HEK293 (cell line): Measurements from ENCODE around the gene CNIH1.

ENCODE experiments used
- CTCF ChIA-PET: fragments of 350-600 bp; formaldehyde crosslinking; extraction: SDS; loops from one replicate; lab custom pipeline; 2021; ENCODE audit warnings: antibody characterized with exemption; lab: Yijun Ruan, JAX
- POLR2A ChIA-PET: fragments of 300-600 bp; formaldehyde crosslinking; extraction: SDS; loops from one replicate; lab custom pipeline; 2020; ENCODE audit warnings: antibody characterized with exemption, inconsistent platforms; lab: Yijun Ruan, JAX
- H3K27ac ChIP-seq: fragments of 200-500 bp; sonication (Bioruptor generic); 2 replicates; pipeline ENCODE4 v1.5.1; 2014; ENCODE audit warnings: low read depth, low read length, control low read depth, inconsistent platforms; ENCODE audit errors: extremely low read depth
- H3K36me3 ChIP-seq, 2 experiments: fragments of 200-500 bp in 1 of 2; sonication (Bioruptor generic) in 1 of 2; 1 replicate in 1 of 2; 2 replicates in 1 of 2; pipeline ENCODE4 v1.5.1; 2014 to 2017; ENCODE audit warnings: inconsistent platforms in 2 of 2, low read length in 2 of 2; ENCODE audit not compliant: control insufficient read depth in 2 of 2, insufficient read depth in 1 of 2
- H3K4me1 ChIP-seq: fragments of 200-500 bp; sonication (Bioruptor generic); 2 replicates; pipeline ENCODE4 v1.5.1; 2014; ENCODE audit warnings: mild to moderate bottlenecking, low read length, inconsistent platforms; ENCODE audit not compliant: control insufficient read depth, insufficient read depth
- H3K4me3 ChIP-seq: 2 replicates; pipeline ENCODE4 v1.5.1; 2011; ENCODE audit warnings: low read depth, mild to moderate bottlenecking, control low read depth, low read length, moderate library complexity
- H3K9me3 ChIP-seq: fragments of 200-500 bp; sonication (Bioruptor generic); 2 replicates; pipeline ENCODE4 v1.5.1; 2014; ENCODE audit warnings: low read depth, low read length, inconsistent platforms; ENCODE audit not compliant: control insufficient read depth, insufficient read depth
- BCL11B ChIP-seq: fragments of 450-650 bp; formaldehyde crosslinking; IDR thresholded peaks from 2 replicates; pipeline ENCODE4 v1.5.1; 2016; ENCODE audit warnings: low read depth, missing biosample characterization, missing genetic modification characterization
- KLF9 ChIP-seq: fragments of 450-650 bp; formaldehyde crosslinking; IDR thresholded peaks from 2 replicates; pipeline ENCODE4 v1.5.1; 2016; ENCODE audit warnings: missing biosample characterization, missing genetic modification characterization, low read depth
- PRDM1 ChIP-seq: fragments of 450-650 bp; formaldehyde crosslinking; IDR thresholded peaks from 2 replicates; pipeline ENCODE4; 2016; ENCODE audit warnings: missing biosample characterization, missing genetic modification characterization
- SP7 ChIP-seq: fragments of 450-650 bp; formaldehyde crosslinking; IDR thresholded peaks from 2 replicates; pipeline ENCODE4 v1.5.1; 2016; ENCODE audit warnings: missing biosample characterization, missing genetic modification characterization
- TCF7L2 ChIP-seq: IDR thresholded peaks from 2 replicates; pipeline ENCODE4 v1.6.1; 2011; ENCODE audit warnings: low read depth, mild to moderate bottlenecking, inconsistent platforms, low read length, moderate library complexity, borderline replicate concordance
- YY1 ChIP-seq: fragments of 450-650 bp; formaldehyde crosslinking; IDR thresholded peaks from 2 replicates; pipeline ENCODE4 v1.5.1; 2018; ENCODE audit warnings: missing biosample characterization, missing genetic modification characterization
- ZEB2 ChIP-seq: fragments of 450-650 bp; formaldehyde crosslinking; IDR thresholded peaks from 2 replicates; pipeline ENCODE4 v1.5.1; 2016; ENCODE audit warnings: missing biosample characterization, missing genetic modification characterization
- ZNF138 ChIP-seq: fragments of 450-650 bp; formaldehyde crosslinking; IDR thresholded peaks from 2 replicates; pipeline ENCODE4 v1.5.1; 2016; ENCODE audit warnings: missing biosample characterization, missing genetic modification characterization, borderline replicate concordance
- ZNF211 ChIP-seq: fragments of 450-650 bp; formaldehyde crosslinking; IDR thresholded peaks from 2 replicates; pipeline ENCODE4 v1.5.1; 2016; ENCODE audit warnings: low read depth, missing biosample characterization, missing genetic modification characterization
- ZNF248 ChIP-seq: fragments of 450-650 bp; formaldehyde crosslinking; IDR thresholded peaks from 2 replicates; pipeline ENCODE4 v1.5.1; 2017; ENCODE audit warnings: missing biosample characterization, missing genetic modification characterization
- ZNF302 ChIP-seq: fragments of 450-650 bp; formaldehyde crosslinking; IDR thresholded peaks from 2 replicates; pipeline ENCODE4 v1.5.1; 2016; ENCODE audit warnings: missing biosample characterization, missing genetic modification characterization, low read depth
- ZNF341 ChIP-seq: fragments of 450-650 bp; formaldehyde crosslinking; IDR thresholded peaks from 2 replicates; pipeline ENCODE4; 2016; ENCODE audit warnings: low read depth, missing biosample characterization, missing genetic modification characterization
- ZNF350 ChIP-seq: fragments of 450-650 bp; formaldehyde crosslinking; IDR thresholded peaks from 2 replicates; pipeline ENCODE4 v1.5.0; 2017; ENCODE audit warnings: missing biosample characterization, mild to moderate bottlenecking, missing genetic modification characterization
- ZNF521 ChIP-seq: fragments of 450-650 bp; formaldehyde crosslinking; IDR thresholded peaks from 2 replicates; pipeline ENCODE4 v1.5.1; 2017; ENCODE audit warnings: missing biosample characterization, mild to moderate bottlenecking, missing genetic modification characterization
- ZNF600 ChIP-seq: fragments of 450-650 bp; formaldehyde crosslinking; IDR thresholded peaks from 2 replicates; pipeline ENCODE4 v1.5.1; 2016; ENCODE audit warnings: missing biosample characterization, missing genetic modification characterization
- ZNF621 ChIP-seq: fragments of 450-650 bp; formaldehyde crosslinking; IDR thresholded peaks from 2 replicates; pipeline ENCODE4 v1.5.1; 2017; ENCODE audit warnings: missing biosample characterization, missing genetic modification characterization
- ZNF658 ChIP-seq: fragments of 450-650 bp; formaldehyde crosslinking; IDR thresholded peaks from 2 replicates; pipeline ENCODE4; 2016; ENCODE audit warnings: missing biosample characterization, missing genetic modification characterization
- ZNF776 ChIP-seq: fragments of 450-650 bp; formaldehyde crosslinking; IDR thresholded peaks from 2 replicates; pipeline ENCODE4 v1.5.0; 2017; ENCODE audit warnings: missing biosample characterization, missing genetic modification characterization, borderline replicate concordance
- ZNF792 ChIP-seq: fragments of 450-650 bp; formaldehyde crosslinking; IDR thresholded peaks from 2 replicates; pipeline ENCODE4 v1.5.1; 2016; ENCODE audit warnings: missing biosample characterization, missing genetic modification characterization
- TF ChIP-seq, protein P1 (sequence below): sonication (generic); formaldehyde crosslinking; IDR thresholded peaks from 2 replicates; pipeline ENCODE4 v1.8.1; 2022; ENCODE audit warnings: mild to moderate bottlenecking, moderate library complexity, missing genetic modification reagents
- TF ChIP-seq, protein P2 (sequence below): fragments of 450-650 bp; formaldehyde crosslinking; IDR thresholded peaks from 2 replicates; pipeline ENCODE4 v1.5.1; 2016; ENCODE audit warnings: missing biosample characterization, missing genetic modification characterization
- TF ChIP-seq, protein P3 (sequence below): fragments of 450-650 bp; formaldehyde crosslinking; conservative IDR thresholded peaks from 2 replicates; pipeline ENCODE4 v1.5.1; 2016; ENCODE audit warnings: low read depth, missing biosample characterization, missing genetic modification characterization
- TF ChIP-seq, protein P4 (sequence below): fragments of 450-650 bp; formaldehyde crosslinking; IDR thresholded peaks from 2 replicates; pipeline ENCODE4 v1.5.1; 2016; ENCODE audit warnings: missing biosample characterization, missing genetic modification characterization
- TF ChIP-seq, protein P5 (sequence below): fragments of 450-650 bp; formaldehyde crosslinking; IDR thresholded peaks from 2 replicates; pipeline ENCODE4 v1.5.1; 2016; ENCODE audit warnings: missing biosample characterization, missing genetic modification characterization, borderline replicate concordance
- TF ChIP-seq, protein P6 (sequence below): fragments of 450-650 bp; formaldehyde crosslinking; IDR thresholded peaks from 2 replicates; pipeline ENCODE4 v1.5.1; 2016; ENCODE audit warnings: missing biosample characterization, missing genetic modification characterization

CNIH1 gene

DNA sequence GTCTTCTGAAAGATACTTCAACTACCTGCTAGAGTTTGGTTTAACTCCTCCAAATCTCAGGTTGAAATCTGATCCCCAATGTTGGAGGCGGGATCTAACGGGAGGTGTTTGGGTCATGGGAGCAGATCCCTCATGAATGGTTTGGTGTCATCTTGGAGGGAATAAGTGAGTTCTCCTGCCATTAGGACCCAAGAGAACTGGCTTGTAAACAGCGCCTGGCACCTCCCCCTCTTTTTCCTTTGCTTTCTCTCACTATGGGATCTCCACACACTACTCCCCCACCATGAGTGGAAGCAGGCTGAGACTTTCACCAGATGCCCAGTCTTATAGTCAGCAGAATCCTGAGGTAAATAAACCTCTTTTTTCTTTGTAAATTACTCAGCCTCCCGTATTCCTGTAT lies 2.5 kb downstream of the CNIH1 start:
- no peaks in the 10 kb centered on the region for H3K9me3 ChIP-seq
- CTCF ChIA-PET: interaction anchor here (0.6 kb wide), 1 partner anchor 334 kb away, joined by 3 read pairs; no protein-coding TSS in a partner anchor
- H3K36me3 ChIP-seq: peaks cover 0 to 8% of the 10 kb centered on the region in 2 experiments; a peak in 1 of 3 replicates
- H3K4me3 ChIP-seq: no peak overlapping the region
- POLR2A ChIA-PET: no interaction called here
- H3K4me1 ChIP-seq: peaks cover 30% of the 10 kb centered on the region
- no peak overlapping the region for H3K27ac ChIP-seq
- TF ChIP-seq ZNF600 (tag by site-specific recombination): peak; percentile 24; the same call in 1 of the 2 replicates
- TF ChIP-seq TCF7L2: no peak
- TF ChIP-seq, protein P1, sequence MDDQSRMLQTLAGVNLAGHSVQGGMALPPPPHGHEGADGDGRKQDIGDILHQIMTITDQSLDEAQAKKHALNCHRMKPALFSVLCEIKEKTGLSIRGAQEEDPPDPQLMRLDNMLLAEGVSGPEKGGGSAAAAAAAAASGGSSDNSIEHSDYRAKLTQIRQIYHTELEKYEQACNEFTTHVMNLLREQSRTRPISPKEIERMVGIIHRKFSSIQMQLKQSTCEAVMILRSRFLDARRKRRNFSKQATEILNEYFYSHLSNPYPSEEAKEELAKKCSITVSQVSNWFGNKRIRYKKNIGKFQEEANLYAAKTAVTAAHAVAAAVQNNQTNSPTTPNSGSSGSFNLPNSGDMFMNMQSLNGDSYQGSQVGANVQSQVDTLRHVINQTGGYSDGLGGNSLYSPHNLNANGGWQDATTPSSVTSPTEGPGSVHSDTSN (CRISPR knock-in tag): no peak
- TF ChIP-seq SP7: peak; percentile 35; the same call in 1 of the 2 replicates
- TF ChIP-seq ZEB2: 0 out of 2 replicates have a peak, but pooled peaks have one; percentile 16
- TF ChIP-seq YY1: no peak
- TF ChIP-seq ZNF248 (tag by site-specific recombination): no peak
- no peak for TF ChIP-seq ZNF350 (tag by site-specific recombination)
- TF ChIP-seq, protein P2, sequence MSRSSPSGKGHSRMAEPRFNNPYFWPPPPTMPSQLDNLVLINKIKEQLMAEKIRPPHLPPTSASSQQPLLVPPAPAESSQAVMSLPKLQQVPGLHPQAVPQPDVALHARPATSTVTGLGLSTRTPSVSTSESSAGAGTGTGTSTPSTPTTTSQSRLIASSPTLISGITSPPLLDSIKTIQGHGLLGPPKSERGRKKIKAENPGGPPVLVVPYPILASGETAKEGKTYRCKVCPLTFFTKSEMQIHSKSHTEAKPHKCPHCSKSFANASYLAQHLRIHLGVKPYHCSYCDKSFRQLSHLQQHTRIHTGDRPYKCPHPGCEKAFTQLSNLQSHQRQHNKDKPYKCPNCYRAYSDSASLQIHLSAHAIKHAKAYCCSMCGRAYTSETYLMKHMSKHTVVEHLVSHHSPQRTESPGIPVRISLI (tag by site-specific recombination): no peak
- no peak for TF ChIP-seq ZNF792 (tag by site-specific recombination)
- 0 out of 2 replicates have a peak, but pooled peaks have one; percentile 51 for TF ChIP-seq ZNF341 (tag by site-specific recombination)
- no peak for TF ChIP-seq ZNF302 (tag by site-specific recombination)
- peak; percentile 69 for TF ChIP-seq PRDM1 (tag by site-specific recombination)
- TF ChIP-seq ZNF658 (tag by site-specific recombination): no peak
- TF ChIP-seq ZNF521: no peak
- TF ChIP-seq, protein P3, sequence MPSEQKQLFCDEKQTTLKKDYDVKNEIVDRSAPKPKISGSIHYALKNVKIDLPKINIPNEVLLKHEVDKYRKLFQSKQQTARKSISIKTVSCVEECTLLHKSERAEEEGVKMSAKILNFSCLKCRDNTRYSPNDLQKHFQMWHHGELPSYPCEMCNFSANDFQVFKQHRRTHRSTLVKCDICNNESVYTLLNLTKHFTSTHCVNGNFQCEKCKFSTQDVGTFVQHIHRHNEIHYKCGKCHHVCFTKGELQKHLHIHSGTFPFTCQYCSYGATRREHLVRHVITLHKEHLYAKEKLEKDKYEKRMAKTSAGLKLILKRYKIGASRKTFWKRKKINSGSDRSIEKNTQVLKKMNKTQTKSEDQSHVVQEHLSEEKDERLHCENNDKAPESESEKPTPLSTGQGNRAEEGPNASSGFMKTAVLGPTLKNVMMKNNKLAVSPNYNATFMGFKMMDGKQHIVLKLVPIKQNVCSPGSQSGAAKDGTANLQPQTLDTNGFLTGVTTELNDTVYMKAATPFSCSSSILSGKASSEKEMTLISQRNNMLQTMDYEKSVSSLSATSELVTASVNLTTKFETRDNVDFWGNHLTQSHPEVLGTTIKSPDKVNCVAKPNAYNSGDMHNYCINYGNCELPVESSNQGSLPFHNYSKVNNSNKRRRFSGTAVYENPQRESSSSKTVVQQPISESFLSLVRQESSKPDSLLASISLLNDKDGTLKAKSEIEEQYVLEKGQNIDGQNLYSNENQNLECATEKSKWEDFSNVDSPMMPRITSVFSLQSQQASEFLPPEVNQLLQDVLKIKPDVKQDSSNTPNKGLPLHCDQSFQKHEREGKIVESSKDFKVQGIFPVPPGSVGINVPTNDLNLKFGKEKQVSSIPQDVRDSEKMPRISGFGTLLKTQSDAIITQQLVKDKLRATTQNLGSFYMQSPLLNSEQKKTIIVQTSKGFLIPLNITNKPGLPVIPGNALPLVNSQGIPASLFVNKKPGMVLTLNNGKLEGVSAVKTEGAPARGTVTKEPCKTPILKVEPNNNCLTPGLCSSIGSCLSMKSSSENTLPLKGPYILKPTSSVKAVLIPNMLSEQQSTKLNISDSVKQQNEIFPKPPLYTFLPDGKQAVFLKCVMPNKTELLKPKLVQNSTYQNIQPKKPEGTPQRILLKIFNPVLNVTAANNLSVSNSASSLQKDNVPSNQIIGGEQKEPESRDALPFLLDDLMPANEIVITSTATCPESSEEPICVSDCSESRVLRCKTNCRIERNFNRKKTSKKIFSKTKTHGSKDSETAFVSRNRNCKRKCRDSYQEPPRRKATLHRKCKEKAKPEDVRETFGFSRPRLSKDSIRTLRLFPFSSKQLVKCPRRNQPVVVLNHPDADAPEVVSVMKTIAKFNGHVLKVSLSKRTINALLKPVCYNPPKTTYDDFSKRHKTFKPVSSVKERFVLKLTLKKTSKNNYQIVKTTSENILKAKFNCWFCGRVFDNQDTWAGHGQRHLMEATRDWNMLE (tag by site-specific recombination): no peak
- TF ChIP-seq BCL11B: no peak
- TF ChIP-seq ZNF138: no peak
- no peak for TF ChIP-seq ZNF211
- TF ChIP-seq, protein P4, sequence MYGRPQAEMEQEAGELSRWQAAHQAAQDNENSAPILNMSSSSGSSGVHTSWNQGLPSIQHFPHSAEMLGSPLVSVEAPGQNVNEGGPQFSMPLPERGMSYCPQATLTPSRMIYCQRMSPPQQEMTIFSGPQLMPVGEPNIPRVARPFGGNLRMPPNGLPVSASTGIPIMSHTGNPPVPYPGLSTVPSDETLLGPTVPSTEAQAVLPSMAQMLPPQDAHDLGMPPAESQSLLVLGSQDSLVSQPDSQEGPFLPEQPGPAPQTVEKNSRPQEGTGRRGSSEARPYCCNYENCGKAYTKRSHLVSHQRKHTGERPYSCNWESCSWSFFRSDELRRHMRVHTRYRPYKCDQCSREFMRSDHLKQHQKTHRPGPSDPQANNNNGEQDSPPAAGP (tag by site-specific recombination): no peak
- TF ChIP-seq KLF9 (tag by site-specific recombination): no peak
- no peak for TF ChIP-seq ZNF621
- no peak for TF ChIP-seq ZNF776 (tag by site-specific recombination)
- TF ChIP-seq, protein P5, sequence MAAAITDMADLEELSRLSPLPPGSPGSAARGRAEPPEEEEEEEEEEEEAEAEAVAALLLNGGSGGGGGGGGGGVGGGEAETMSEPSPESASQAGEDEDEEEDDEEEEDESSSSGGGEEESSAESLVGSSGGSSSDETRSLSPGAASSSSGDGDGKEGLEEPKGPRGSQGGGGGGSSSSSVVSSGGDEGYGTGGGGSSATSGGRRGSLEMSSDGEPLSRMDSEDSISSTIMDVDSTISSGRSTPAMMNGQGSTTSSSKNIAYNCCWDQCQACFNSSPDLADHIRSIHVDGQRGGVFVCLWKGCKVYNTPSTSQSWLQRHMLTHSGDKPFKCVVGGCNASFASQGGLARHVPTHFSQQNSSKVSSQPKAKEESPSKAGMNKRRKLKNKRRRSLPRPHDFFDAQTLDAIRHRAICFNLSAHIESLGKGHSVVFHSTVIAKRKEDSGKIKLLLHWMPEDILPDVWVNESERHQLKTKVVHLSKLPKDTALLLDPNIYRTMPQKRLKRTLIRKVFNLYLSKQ (tag by site-specific recombination): no peak
- TF ChIP-seq, protein P6, sequence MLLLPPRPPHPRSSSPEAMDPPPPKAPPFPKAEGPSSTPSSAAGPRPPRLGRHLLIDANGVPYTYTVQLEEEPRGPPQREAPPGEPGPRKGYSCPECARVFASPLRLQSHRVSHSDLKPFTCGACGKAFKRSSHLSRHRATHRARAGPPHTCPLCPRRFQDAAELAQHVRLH: no peak
